Measurements from ENCODE around the gene AUTS2.

AUTS2 gene

GRCh38 chr7:70774950-70775527 is 1176.8 kb downstream of the AUTS2 start:
- Histone ChIP-seq H3K36me3 (peaks cover 41 to 90% (median 69%) of the 10 kb centered on the region in 3 donors), H3K27ac (no peak overlapping the region), H3K9me3 (no peaks in the 10 kb centered on the region), H3K4me3 (no peak overlapping the region), H3K4me1 (no peaks in the 10 kb centered on the region), H3K27me3 (no peaks in the 10 kb centered on the region)
- no peak for DNase-seq
- TF ChIP-seq CTCF (IDR thresholded peaks at IDR 0.05): no peak
- intact Hi-C loops (cut with DNase I; ENCODE audit: low total_unique reads): no loop called here

- TF ChIP-seq CTCF (IDR thresholded peaks at IDR 0.05): no peak
- Histone ChIP-seq H3K4me1 (no peaks in the 10 kb centered on the region), H3K27me3 (no peaks in the 10 kb centered on the region), H3K4me3 (no peak overlapping the region), H3K9me3 (no peaks in the 10 kb centered on the region), H3K27ac (no peak overlapping the region), H3K36me3 (peaks cover 41 to 91% (median 69%) of the 10 kb centered on the region in 3 donors)
- no peak for DNase-seq
- intact Hi-C loops (cut with DNase I; ENCODE audit: low total_unique reads): no loop called here
These were observed 1177.4 kb downstream of the AUTS2 start for GRCh38 chr7:70775570-70776156.

GRCh38 chr7:70776627-70777101 is 1178.4 kb downstream of the AUTS2 start:
- H3K4me3 ChIP-seq: no peak overlapping the region
- H3K4me1 ChIP-seq: no peaks in the 10 kb centered on the region
- H3K36me3 ChIP-seq: peaks cover 46 to 94% (median 68%) of the 10 kb centered on the region in 3 donors
- H3K9me3 ChIP-seq: no peaks in the 10 kb centered on the region
- no peaks in the 10 kb centered on the region for H3K27me3 ChIP-seq
- no peak overlapping the region for H3K27ac ChIP-seq
- intact Hi-C loops (cut with DNase I; ENCODE audit: low total_unique reads): no loop called here
- no peak for TF ChIP-seq CTCF (IDR thresholded peaks at IDR 0.05)
- no peak for DNase-seq

- intact Hi-C loops (cut with DNase I; ENCODE audit: low total_unique reads): no loop called here
- Histone ChIP-seq H3K4me3 (no peak overlapping the region), H3K9me3 (no peaks in the 10 kb centered on the region), H3K27ac (no peak overlapping the region), H3K4me1 (no peaks in the 10 kb centered on the region), H3K27me3 (no peaks in the 10 kb centered on the region), H3K36me3 (peaks cover 47 to 94% (median 70%) of the 10 kb centered on the region in 3 donors)
- DNase-seq: no peak
- TF ChIP-seq CTCF (IDR thresholded peaks at IDR 0.05): no peak
These were observed 1179.0 kb downstream of the AUTS2 start for GRCh38 chr7:70777251-70777650.

GRCh38 chr7:70778585-70778984 is 1180.3 kb downstream of the AUTS2 start:
- intact Hi-C loops (cut with DNase I; ENCODE audit: low total_unique reads): no loop called here
- Histone ChIP-seq H3K27ac (no peak overlapping the region), H3K27me3 (no peaks in the 10 kb centered on the region), H3K9me3 (no peaks in the 10 kb centered on the region), H3K4me1 (no peaks in the 10 kb centered on the region), H3K4me3 (no peak overlapping the region), H3K36me3 (peaks cover 38 to 94% (median 70%) of the 10 kb centered on the region in 3 donors)
- DNase-seq: no peak
- TF ChIP-seq CTCF (IDR thresholded peaks at IDR 0.05): no peak
